SK-N-MC (cell line): ENCODE measurements around the gene TMEFF1.

Experiments used
- DNase-seq: peaks from one replicate; pipeline ENCODE4 v3.0.0-alpha.2; 2011; ENCODE audit warnings: low read depth, low spot score
- H3K27ac ChIP-seq: fragments of 200-600 bp; sonication (generic); 2 replicates; pipeline ENCODE4 v1.5.1; 2016; ENCODE audit warnings: mixed run types
- H3K36me3 ChIP-seq: fragments of 200-600 bp; sonication (generic); 2 replicates; pipeline ENCODE4 v1.6.1; 2017; ENCODE audit warnings: antibody characterized with exemption, low read length, mixed read lengths; ENCODE audit not compliant: insufficient read depth
- H3K4me3 ChIP-seq: fragments of 200-600 bp; sonication (generic); 2 replicates; pipeline ENCODE4 v1.5.1; 2016
- H3K9ac ChIP-seq: fragments of 200-600 bp; sonication (generic); 2 replicates; pipeline ENCODE4 v1.8.0; 2017; ENCODE audit warnings: mixed run types, mixed read lengths; ENCODE audit not compliant: insufficient read length
- H3K9me3 ChIP-seq: fragments of 200-600 bp; sonication (generic); 2 replicates; pipeline ENCODE4 v1.6.1; 2017; ENCODE audit warnings: low read depth, mild to moderate bottlenecking, antibody characterized with exemption, low read length, moderate library complexity, mixed read lengths
- EZH2 ChIP-seq: fragments of 200-600 bp; sonication (generic); IDR thresholded peaks from one replicate; pipeline ENCODE4 v1.6.1; 2017; ENCODE audit warnings: antibody characterized with exemption
- FOXP2 ChIP-seq: optimal IDR thresholded peaks from 2 replicates; pipeline ENCODE3; 2011; ENCODE audit warnings: mild to moderate bottlenecking, moderate library complexity; ENCODE audit not compliant: insufficient read depth; ENCODE audit errors: extremely low read length, control extremely low read depth
- POLR2AphosphoS5 ChIP-seq: IDR thresholded peaks from 2 replicates; pipeline ENCODE4 v1.6.1; 2012; ENCODE audit warnings: mild to moderate bottlenecking, low read depth, low read length, borderline replicate concordance

TMEFF1 gene, protein sequence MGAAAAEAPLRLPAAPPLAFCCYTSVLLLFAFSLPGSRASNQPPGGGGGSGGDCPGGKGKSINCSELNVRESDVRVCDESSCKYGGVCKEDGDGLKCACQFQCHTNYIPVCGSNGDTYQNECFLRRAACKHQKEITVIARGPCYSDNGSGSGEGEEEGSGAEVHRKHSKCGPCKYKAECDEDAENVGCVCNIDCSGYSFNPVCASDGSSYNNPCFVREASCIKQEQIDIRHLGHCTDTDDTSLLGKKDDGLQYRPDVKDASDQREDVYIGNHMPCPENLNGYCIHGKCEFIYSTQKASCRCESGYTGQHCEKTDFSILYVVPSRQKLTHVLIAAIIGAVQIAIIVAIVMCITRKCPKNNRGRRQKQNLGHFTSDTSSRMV

DNA sequence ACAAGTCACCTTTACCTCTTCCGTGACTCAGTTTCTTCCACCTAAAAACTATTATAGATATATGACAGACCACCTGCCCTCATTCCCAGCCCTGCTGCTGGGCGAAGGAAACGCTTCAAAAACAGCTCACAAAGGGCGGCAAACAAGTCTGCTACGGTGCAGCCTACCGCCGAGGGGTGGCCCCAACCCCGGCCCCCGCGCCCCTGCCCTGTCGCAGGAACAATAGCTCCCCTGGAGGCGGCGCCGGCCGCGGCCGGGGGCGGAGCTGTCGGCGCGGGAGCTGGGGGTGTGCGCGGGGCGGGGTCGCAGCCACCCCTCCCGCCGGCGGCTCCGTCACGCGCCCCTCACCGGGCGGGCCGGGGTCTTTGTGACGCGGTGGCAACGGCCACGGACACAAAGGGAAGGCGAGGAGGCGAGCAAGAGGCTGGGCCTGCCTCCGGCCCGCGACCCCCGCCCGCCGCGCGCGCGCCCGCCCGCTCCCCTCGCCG is at the start of gene TMEFF1:
TSS of gene TMEFF1 (plus strand) at position 362 of the 488 bp plus-strand sequence. CDS start 396 bp downstream, outside the sequence.
- Histone ChIP-seq H3K36me3 (no peaks in the 10 kb centered on the region), H3K4me3 (peak within 1 kb of the TSS; percentile 93), H3K9ac (peak within 1 kb of the TSS; percentile 84), H3K9me3 (no peaks in the 10 kb centered on the region), H3K27ac (no peak within 1 kb of the TSS; the same call in 1 of the 2 replicates)
- no peak for TF ChIP-seq FOXP2
- TF ChIP-seq POLR2AphosphoS5, result peak; percentile 21; the same call in 1 of the 2 replicates
- no peak for DNase-seq

DNA sequence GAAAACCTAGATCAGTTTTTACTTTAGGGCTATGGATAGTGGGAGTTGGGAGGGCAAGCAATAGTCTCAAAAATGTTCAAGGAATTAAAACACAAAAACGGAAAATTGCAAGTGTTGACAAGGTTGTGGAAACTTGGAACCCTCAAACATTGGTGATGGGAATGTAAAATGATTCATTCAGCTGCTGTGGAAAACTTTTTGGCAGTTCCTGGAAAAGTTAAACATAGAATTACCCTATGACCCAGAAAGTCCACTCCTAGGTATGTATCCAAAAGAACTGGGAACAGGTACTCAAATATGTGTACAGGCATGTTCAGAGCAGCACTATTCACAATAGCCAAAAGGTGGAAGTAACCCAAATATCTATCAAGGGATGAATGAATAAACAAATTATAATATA is 47.2 kb upstream of the TMEFF1 start:
- peak overlapping the region; percentile 75; the same call in 1 of the 2 replicates for H3K27ac ChIP-seq
- H3K4me3 ChIP-seq, result peak overlapping the region; percentile 98
- H3K36me3 ChIP-seq, result no peaks in the 10 kb centered on the region
- H3K9me3 ChIP-seq, result no peaks in the 10 kb centered on the region
- TF ChIP-seq POLR2AphosphoS5, result no peak
- TF ChIP-seq EZH2, result no peak
- no peak for TF ChIP-seq FOXP2
- DNase-seq, result no peak
- peak overlapping the region; percentile 86 for H3K9ac ChIP-seq

DNA sequence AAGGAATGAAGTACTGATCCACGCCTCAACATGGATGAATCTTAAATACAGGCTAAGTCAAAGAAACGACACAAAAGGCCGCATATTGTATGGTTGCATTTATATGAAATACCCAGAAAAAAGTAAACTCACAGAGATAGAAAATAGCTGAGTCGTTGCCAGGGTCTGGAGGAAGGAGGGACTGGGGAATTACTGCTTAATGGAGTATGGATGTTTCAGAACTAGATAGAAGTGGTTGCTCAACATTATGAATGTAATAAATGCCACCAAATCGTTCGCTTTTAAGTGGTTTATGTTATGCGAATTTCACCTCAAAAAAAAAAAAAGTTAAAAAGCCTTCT is 46.8 kb upstream of the TMEFF1 start:
- no peak for DNase-seq
- H3K4me3 ChIP-seq, result peak overlapping the region; percentile 98
- no peaks in the 10 kb centered on the region for H3K36me3 ChIP-seq
- H3K27ac ChIP-seq, result peak overlapping the region; percentile 75
- TF ChIP-seq EZH2, result no peak
- no peak for TF ChIP-seq FOXP2
- no peak for TF ChIP-seq POLR2AphosphoS5
- no peaks in the 10 kb centered on the region for H3K9me3 ChIP-seq
- peak overlapping the region; percentile 86 for H3K9ac ChIP-seq

DNA sequence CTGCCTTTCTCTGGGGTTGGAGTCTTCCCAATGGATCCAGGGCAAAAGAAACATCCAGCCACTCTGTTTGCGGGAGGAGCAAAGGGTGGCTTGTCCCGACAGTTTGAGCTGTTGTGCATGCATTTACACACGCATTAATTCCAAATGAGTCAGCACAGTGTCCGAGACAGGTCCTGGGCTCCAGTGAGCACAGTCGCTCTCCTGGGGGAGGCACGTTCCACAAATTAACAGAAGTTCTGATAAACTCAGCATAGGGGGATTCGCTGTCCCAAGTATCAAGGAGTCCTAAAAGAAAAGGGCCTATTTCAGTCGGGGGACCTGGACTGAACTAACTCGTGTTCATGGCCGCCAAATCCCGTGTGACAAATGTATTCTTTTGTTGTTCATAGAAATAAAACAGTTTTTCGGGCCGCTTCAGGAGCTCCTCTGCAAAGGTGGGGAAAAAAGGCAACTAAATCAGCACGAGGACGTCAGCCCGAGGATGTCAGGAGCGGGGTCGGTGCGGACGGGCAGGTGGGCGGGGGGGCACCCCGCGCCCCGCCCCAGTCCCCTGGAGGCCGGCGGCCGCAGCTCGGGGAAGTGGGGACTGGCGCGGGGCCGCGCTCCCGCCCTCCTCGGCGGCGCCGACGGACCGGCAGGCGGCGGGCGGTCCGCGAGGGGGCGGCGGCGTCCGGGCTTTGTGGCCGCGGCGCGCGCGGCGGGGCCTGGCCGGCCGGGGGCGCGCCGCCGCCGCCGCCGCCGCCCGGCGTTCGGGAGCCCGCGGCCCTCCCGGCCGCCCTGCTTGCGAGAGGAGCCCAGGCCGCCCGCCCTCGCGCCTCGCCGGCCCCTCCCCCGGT is 46.2 kb upstream of the TMEFF1 start, which contains the start of gene MSANTD3:
TSS of gene MSANTD3 (plus strand) at position 614 of the 836 bp plus-strand sequence. CDS start 14,796 bp downstream, outside the sequence.
- DNase-seq, result no peak
- Histone ChIP-seq H3K9ac (peak within 1 kb of the TSS; percentile 86), H3K9me3 (no peaks in the 10 kb centered on the region), H3K27ac (peak within 1 kb of the TSS; percentile 75), H3K36me3 (no peaks in the 10 kb centered on the region), H3K4me3 (peak within 1 kb of the TSS; percentile 98)
- TF ChIP-seq FOXP2 (no peak), POLR2AphosphoS5 (peak; percentile 76)

GRCh38 chr9:100427366-100428263 is 45.3 kb upstream of the TMEFF1 start:
- no peaks in the 10 kb centered on the region for H3K36me3 ChIP-seq
- H3K4me3 ChIP-seq, result peak overlapping the region; percentile 90
- peak overlapping the region; percentile 64; the same call in 1 of the 2 replicates for H3K27ac ChIP-seq
- H3K9me3 ChIP-seq, result no peaks in the 10 kb centered on the region
- no peak for DNase-seq
- H3K9ac ChIP-seq, result peak overlapping the region; percentile 75
- TF ChIP-seq EZH2, result no peak
- TF ChIP-seq FOXP2, result no peak
- TF ChIP-seq POLR2AphosphoS5, result no peak

- 0 out of 2 replicates have a peak overlapping the region, but pooled peaks have one; percentile 0 for H3K27ac ChIP-seq
Measured at GRCh38 chr9:100428871-100429654, 43.9 kb upstream of the TMEFF1 start.

More at GRCh38 chr9:100428871-100429654, 43.9 kb upstream of the TMEFF1 start:
- no peaks in the 10 kb centered on the region for H3K36me3 ChIP-seq
- no peak for DNase-seq
- H3K9me3 ChIP-seq, result no peaks in the 10 kb centered on the region
- no peak for TF ChIP-seq POLR2AphosphoS5
- TF ChIP-seq FOXP2, result no peak
- no peak for TF ChIP-seq EZH2
- H3K4me3 ChIP-seq, result no peak overlapping the region
- H3K9ac ChIP-seq, result no peak overlapping the region
